B cell (primary cell): ENCODE results near the gene CHRNA1. TPM values are rescaled to one million over a fixed set of nuclear protein-coding genes. Genes with fewer than 3 reads are reported as not detected.

ENCODE experiments used
- ATAC-seq: fragments of 200-7000 bp; cut with Tn5 transposase; one replicate; pipeline ENCODE4 v1.10.0; 2021; ENCODE audit warnings: low read depth, mild to moderate bottlenecking, moderate number of reproducible peaks, moderate library complexity
- CTCF ChIA-PET: fragments of 350-600 bp; sonication (Branson Sonifier 250); formaldehyde crosslinking; loops from one replicate; lab custom pipeline; 2021; ENCODE audit warnings: antibody characterized with exemption, inconsistent platforms; lab: Charles Lee
- POLR2A ChIA-PET: fragments of 350-600 bp; sonication (Branson Sonifier 250); formaldehyde crosslinking; loops from one replicate; lab custom pipeline; 2021; ENCODE audit warnings: antibody characterized with exemption; lab: Charles Lee
- DNase-seq: peaks from one replicate; pipeline ENCODE4 v3.0.0; 2013
- H2AFZ ChIP-seq: 2 replicates; pipeline ENCODE4 v1.6.1; 2012; ENCODE audit warnings: mild to moderate bottlenecking, low read depth, low read length; ENCODE audit not compliant: insufficient read depth, poor library complexity, severe bottlenecking
- H3K27ac ChIP-seq, 2 donors: 1 replicate in 1 of 2; 2 replicates in 1 of 2; pipeline ENCODE4 v1.5.1; 2012 to 2013; ENCODE audit warnings: low read length in 2 of 2, mild to moderate bottlenecking in 2 of 2, moderate library complexity in 1 of 2
- H3K27me3 ChIP-seq, 4 experiments: fragments of 200-600 bp in 1 of 4; sonication (generic) in 1 of 4; replicated peaks in 1 of 4; 1 replicate in 2 of 4; 2 replicates in 2 of 4; pipeline versions ENCODE4 v1.6.1 to v1.7.0; 2013 to 2016; ENCODE audit warnings: low read length in 3 of 4, mild to moderate bottlenecking in 2 of 4, mixed read lengths in 1 of 4, moderate library complexity in 1 of 4; ENCODE audit not compliant: insufficient read depth in 4 of 4, control insufficient read depth in 3 of 4; ENCODE audit errors: control extremely low read depth in 1 of 4
- H3K36me3 ChIP-seq, 2 experiments: replicated peaks in 1 of 2; 1 replicate in 1 of 2; 2 replicates in 1 of 2; pipeline versions ENCODE4 v1.6.1 to v1.7.1; 2013; ENCODE audit warnings: low read length in 1 of 2; ENCODE audit not compliant: insufficient read depth in 2 of 2, control insufficient read depth in 1 of 2; ENCODE audit errors: control extremely low read depth in 1 of 2, extremely low read depth in 1 of 2
- H3K4me1 ChIP-seq, 2 donors: fragments of 200-600 bp in 1 of 2; sonication (generic) in 1 of 2; 1 replicate in 1 of 2; 2 replicates in 1 of 2; pipeline versions ENCODE4 v1.5.1 to v1.6.1; 2013 to 2017; ENCODE audit warnings: low read length in 2 of 2; ENCODE audit not compliant: control insufficient read depth in 2 of 2, insufficient read depth in 2 of 2
- H3K4me2 ChIP-seq: replicated peaks from 2 replicates; pipeline ENCODE3; 2012; ENCODE audit warnings: mild to moderate bottlenecking, low read depth, low read length; ENCODE audit not compliant: poor library complexity, severe bottlenecking
- H3K4me3 ChIP-seq, 5 experiments: fragments of 200-600 bp in 1 of 5; sonication (generic) in 1 of 5; 1 replicate in 3 of 5; 2 replicates in 2 of 5; pipeline versions ENCODE4 v1.5.1 to v1.7.0; 2011 to 2016; ENCODE audit warnings: low read length in 4 of 5, mild to moderate bottlenecking in 4 of 5, low read depth in 2 of 5, control low read depth in 1 of 5, moderate library complexity in 1 of 5; ENCODE audit not compliant: insufficient read depth in 1 of 5; ENCODE audit errors: control extremely low read depth in 1 of 5, extremely low read depth in 1 of 5
- H3K79me2 ChIP-seq: fragments of 200-600 bp; sonication (generic); one replicate; pipeline ENCODE4 v1.6.0; 2016; ENCODE audit warnings: low read length; ENCODE audit not compliant: control insufficient read depth, insufficient read depth
- H3K9ac ChIP-seq: fragments of 200-600 bp; sonication (generic); 2 replicates; pipeline ENCODE4 v1.6.1; 2017; ENCODE audit warnings: mild to moderate bottlenecking, low read length, moderate library complexity
- H3K9me3 ChIP-seq, 3 donors: one replicate each; pipeline versions ENCODE4 v1.6.1 to v1.7.1; 2013; ENCODE audit warnings: low read length in 2 of 3; ENCODE audit not compliant: control insufficient read depth in 2 of 3, insufficient read depth in 1 of 3; ENCODE audit errors: control extremely low read depth in 1 of 3
- H4K20me1 ChIP-seq: 2 replicates; pipeline ENCODE4 v1.6.0; 2012; ENCODE audit warnings: mild to moderate bottlenecking, low read length; ENCODE audit not compliant: insufficient read depth, control insufficient read depth, poor library complexity, severe bottlenecking
- H3K27ac Mint-ChIP-seq: one replicate; pipeline ENCODE4 v1.8.0; 2021; ENCODE audit warnings: mixed read lengths
- H3K27me3 Mint-ChIP-seq: one replicate; pipeline ENCODE4 v1.8.0; 2021; ENCODE audit warnings: mixed read lengths
- H3K4me1 Mint-ChIP-seq: one replicate; pipeline ENCODE4 v1.8.0; 2021; ENCODE audit warnings: mixed read lengths
- H3K4me3 Mint-ChIP-seq: one replicate; pipeline ENCODE4 v1.8.0; 2021; ENCODE audit warnings: mixed read lengths
- H3K9me3 Mint-ChIP-seq: one replicate; pipeline ENCODE4 v1.8.0; 2022; ENCODE audit warnings: mixed read lengths; ENCODE audit not compliant: insufficient read depth
- CTCF ChIP-seq: fragments of 200-600 bp; IDR thresholded peaks from one replicate; pipeline ENCODE4 v1.8.0; 2022; ENCODE audit warnings: antibody characterized with exemption, mild to moderate bottlenecking
- EZH2 ChIP-seq: IDR thresholded peaks from 2 replicates; pipeline ENCODE4 v1.6.1; 2012; ENCODE audit warnings: borderline replicate concordance, low read depth, mild to moderate bottlenecking, moderate library complexity, low read length; ENCODE audit not compliant: insufficient read depth, poor library complexity, severe bottlenecking
- WGBS: methylation state at CpG from one replicate; pipeline ENCODE4 v1.1.5; 2013; ENCODE audit warnings: missing lambda C conversion rate; ENCODE audit not compliant: insufficient coverage; 5-methylcytosine and 5-hydroxymethylcytosine counted together
- intact Hi-C: fragments of 100-400 bp; cut with micrococcal nuclease; formaldehyde crosslinking; loops from one replicate; pipeline ENCODE4 v1.10.0; 2022
- polyA plus RNA-seq: library from polyadenylated mRNA; depleted of rRNA; stranded (reverse); fragments of >200 nt; gene quantifications from 2 replicates; pipeline ENCODE4 v1.2.3, GENCODE V29; 2012
- total RNA-seq, 2 donors: library from RNA; stranded (reverse); fragments of 120-200 nt in 1 of 2; gene quantifications; 1 replicate in 1 of 2; 2 replicates in 1 of 2; pipeline versions ENCODE4 v1.2.3 to v1.2.4, GENCODE V29; 2013 to 2022

Gene CHRNA1
- total and polyA plus RNA-seq, 2 donors (not counting 1 experiment from before 2014, with no cell fraction given), result 0.20 to 0.22 TPM

DNA sequence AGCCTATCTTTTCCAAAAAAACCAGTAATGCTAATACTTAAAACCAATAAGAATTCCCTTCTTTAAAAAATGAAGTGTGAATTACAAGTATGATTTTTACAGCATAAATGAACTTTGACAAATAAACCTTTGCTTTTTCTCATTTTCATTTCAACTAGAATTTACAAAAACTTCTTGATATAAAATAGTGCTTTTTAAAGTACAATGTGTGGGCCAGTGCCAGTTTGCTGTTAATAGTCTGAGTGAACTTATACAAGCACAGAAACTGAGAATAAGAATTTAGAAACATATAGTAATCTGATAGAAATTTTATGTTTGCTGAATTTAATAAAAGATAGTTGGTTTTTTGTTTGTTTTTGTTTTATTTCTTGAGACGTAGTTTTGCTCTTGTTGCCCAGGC, 43.7 kb upstream of the CHRNA1 start:
- Mint-ChIP-seq H3K4me3 (no peak overlapping the region), H3K27me3 (peaks cover 5% of the 10 kb centered on the region), H3K4me1 (no peaks in the 10 kb centered on the region), H3K9me3 (no peaks in the 10 kb centered on the region), H3K27ac (no peak overlapping the region)
- Histone ChIP-seq H3K36me3 (no peaks in the 10 kb centered on the region), H3K4me3 (no peak overlapping the region), H3K4me2 (no peak overlapping the region), H3K79me2 (no peaks in the 10 kb centered on the region), H3K9ac (no peak overlapping the region), H4K20me1 (no peaks in the 10 kb centered on the region), H3K27ac (no peak overlapping the region), H3K9me3 (no peaks in the 10 kb centered on the region), H2AFZ (no peak overlapping the region), H3K27me3 (no peaks in the 10 kb centered on the region), H3K4me1 (no peaks in the 10 kb centered on the region)
- ChIA-PET POLR2A (no interaction called here), CTCF (no interaction called here)
- WGBS, result no CpG with 5 or more reads among the region's 1 CpG
- DNase-seq (no peak), ATAC-seq (no peak)
- TF ChIP-seq CTCF (no peak), EZH2 (no peak)
- intact Hi-C loops, result no loop called here

DNA sequence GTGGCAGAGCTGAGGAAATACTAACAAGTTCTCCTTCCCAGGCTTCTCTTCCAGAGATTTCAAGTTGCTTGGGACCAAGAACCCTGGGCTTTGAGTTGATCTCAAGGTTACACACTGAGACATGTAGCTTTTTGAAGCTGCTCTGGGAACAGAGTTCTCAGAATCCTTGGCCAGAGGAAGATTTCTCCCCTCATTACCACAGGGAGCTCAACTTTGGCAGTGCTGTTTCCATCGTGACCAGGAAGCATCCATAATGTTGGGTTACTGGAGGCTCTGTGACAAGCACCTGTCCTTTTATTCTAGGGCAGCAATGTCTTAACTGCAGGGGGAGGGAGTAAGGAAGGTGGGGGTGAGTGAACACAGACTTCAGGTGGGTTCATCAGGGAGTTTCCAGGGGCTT, 41.5 kb upstream of the CHRNA1 start:
- H3K4me1 Mint-ChIP-seq, result no peaks in the 10 kb centered on the region
- Histone ChIP-seq H3K9ac (no peak overlapping the region), H3K4me3 (no peak overlapping the region), H3K4me1 (no peaks in the 10 kb centered on the region), H3K79me2 (no peaks in the 10 kb centered on the region), H4K20me1 (no peaks in the 10 kb centered on the region), H3K36me3 (no peaks in the 10 kb centered on the region), H3K27ac (no peak overlapping the region), H3K9me3 (no peaks in the 10 kb centered on the region), H3K4me2 (no peak overlapping the region), H3K27me3 (no peaks in the 10 kb centered on the region), H2AFZ (no peak overlapping the region)
- no peak for ATAC-seq
- intact Hi-C loops, result no loop called here
- ChIA-PET POLR2A (no interaction called here), CTCF (interaction anchor here (1.4 kb wide), 1 partner anchor 9 kb away, joined by 4 read pairs; no protein-coding TSS in a partner anchor)
- TF ChIP-seq CTCF, result no peak
- no peak for TF ChIP-seq EZH2
- H3K4me3 Mint-ChIP-seq, result no peak overlapping the region
- H3K27ac Mint-ChIP-seq, result no peak overlapping the region
- H3K9me3 Mint-ChIP-seq, result no peaks in the 10 kb centered on the region
- peaks cover 6% of the 10 kb centered on the region for H3K27me3 Mint-ChIP-seq
- DNase-seq, result no peak
- WGBS, result 80% methylated on average over 1 of the region's 1 CpG
